Breast epithelium (tissue), 4 donors: ENCODE data around the gene CACNB2. TPM values are rescaled to one million over a fixed set of nuclear protein-coding genes. Genes with fewer than 3 reads are reported as not detected.

Source experiments
- DNase-seq, 2 donors: peaks; one replicate each; pipeline ENCODE4 v3.0.0-alpha.2; 2019; ENCODE audit warnings: low spot score in 2 of 2
- H3K27ac ChIP-seq, 2 donors: fragments of 200-600 bp; sonication (generic) in 1 of 2; one replicate each; pipeline ENCODE4 v1.5.1; 2016 to 2019; ENCODE audit warnings: mild to moderate bottlenecking in 1 of 2
- H3K27me3 ChIP-seq, 2 donors: fragments of 200-600 bp; sonication (generic) in 1 of 2; one replicate each; pipeline versions ENCODE4 v1.5.1 to v1.6.0; 2017 to 2019; ENCODE audit warnings: control low read depth in 1 of 2, mild to moderate bottlenecking in 1 of 2
- H3K36me3 ChIP-seq: fragments of 200-600 bp; one replicate; pipeline ENCODE4 v1.5.1; 2019
- H3K4me1 ChIP-seq, 2 donors: fragments of 200-600 bp; sonication (generic); one replicate each; pipeline ENCODE4 v1.5.1; 2016 to 2019; ENCODE audit warnings: control low read depth in 1 of 2
- H3K4me3 ChIP-seq, 3 donors: fragments of 200-600 bp; sonication (generic); 1 replicate in 2 of 3; 2 replicates in 1 of 3; pipeline ENCODE4 v1.5.1; 2016 to 2019; ENCODE audit warnings: mild to moderate bottlenecking in 3 of 3, moderate library complexity in 2 of 3
- H3K9me3 ChIP-seq, 2 donors: fragments of 200-600 bp; sonication (generic) in 1 of 2; one replicate each; pipeline ENCODE4 v1.5.1; 2016 to 2019; ENCODE audit warnings: control low read depth in 1 of 2
- POLR2A ChIP-seq: fragments of 450-650 bp; IDR thresholded peaks from one replicate; pipeline ENCODE4 v1.6.1; 2016; ENCODE audit warnings: antibody characterized with exemption, mild to moderate bottlenecking, moderate library complexity
- POLR2AphosphoS5 ChIP-seq, 3 donors: sonication (generic); formaldehyde crosslinking; IDR thresholded peaks; one replicate each; pipeline ENCODE4 v1.6.1; 2017; ENCODE audit warnings: antibody characterized with exemption in 3 of 3
- intact Hi-C: fragments of 100-400 bp; cut with DNase I; formaldehyde crosslinking; loops from one replicate; pipeline ENCODE4 v1.15.1; 2023; ENCODE audit warnings: low total_unique reads
- total RNA-seq, 3 donors: library from RNA; depleted of rRNA; stranded (reverse); fragments of >200 nt; gene quantifications; one replicate each; pipeline ENCODE4 v1.1.0, GENCODE V29; 2016
- TF ChIP-seq, protein P1 (sequence below), 3 donors: fragments of 450-650 bp; IDR thresholded peaks; one replicate each; pipeline ENCODE4 v1.5.1; 2016 to 2017; ENCODE audit warnings: antibody characterized with exemption in 3 of 3, mild to moderate bottlenecking in 3 of 3, moderate library complexity in 3 of 3

CACNB2 gene
- total RNA-seq, 3 donors from 2014 or later, result 0.48 to 8.9 (median 7.5) TPM

DNA sequence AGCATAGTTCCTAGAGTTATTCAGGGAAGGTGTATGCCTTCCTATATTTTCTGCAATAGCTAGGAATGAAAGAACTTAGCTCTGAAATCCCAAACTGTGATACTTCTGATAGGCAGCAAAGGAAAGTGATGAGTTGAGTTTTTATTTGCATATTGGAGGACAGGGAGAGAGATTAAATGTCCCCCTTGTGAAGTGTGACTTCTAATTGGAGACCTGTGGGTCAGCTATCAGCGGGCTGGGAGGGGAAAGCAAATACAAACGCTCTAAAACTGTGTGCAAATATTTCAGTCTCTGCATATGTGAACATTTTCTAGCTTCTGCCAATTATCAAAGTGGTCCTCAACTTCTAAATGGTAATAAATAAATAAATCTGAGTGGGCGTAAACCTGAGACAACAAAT is 203.3 kb downstream of the CACNB2 start:
- no peaks in the 10 kb centered on the region for H3K27me3 ChIP-seq
- no peaks in the 10 kb centered on the region for H3K4me1 ChIP-seq
- intact Hi-C loops, result no loop called here
- H3K9me3 ChIP-seq, result no peaks in the 10 kb centered on the region
- no peak for TF ChIP-seq POLR2A
- TF ChIP-seq, protein P1, sequence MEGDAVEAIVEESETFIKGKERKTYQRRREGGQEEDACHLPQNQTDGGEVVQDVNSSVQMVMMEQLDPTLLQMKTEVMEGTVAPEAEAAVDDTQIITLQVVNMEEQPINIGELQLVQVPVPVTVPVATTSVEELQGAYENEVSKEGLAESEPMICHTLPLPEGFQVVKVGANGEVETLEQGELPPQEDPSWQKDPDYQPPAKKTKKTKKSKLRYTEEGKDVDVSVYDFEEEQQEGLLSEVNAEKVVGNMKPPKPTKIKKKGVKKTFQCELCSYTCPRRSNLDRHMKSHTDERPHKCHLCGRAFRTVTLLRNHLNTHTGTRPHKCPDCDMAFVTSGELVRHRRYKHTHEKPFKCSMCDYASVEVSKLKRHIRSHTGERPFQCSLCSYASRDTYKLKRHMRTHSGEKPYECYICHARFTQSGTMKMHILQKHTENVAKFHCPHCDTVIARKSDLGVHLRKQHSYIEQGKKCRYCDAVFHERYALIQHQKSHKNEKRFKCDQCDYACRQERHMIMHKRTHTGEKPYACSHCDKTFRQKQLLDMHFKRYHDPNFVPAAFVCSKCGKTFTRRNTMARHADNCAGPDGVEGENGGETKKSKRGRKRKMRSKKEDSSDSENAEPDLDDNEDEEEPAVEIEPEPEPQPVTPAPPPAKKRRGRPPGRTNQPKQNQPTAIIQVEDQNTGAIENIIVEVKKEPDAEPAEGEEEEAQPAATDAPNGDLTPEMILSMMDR (IDR thresholded peaks at IDR 0.05), result no peak
- no peak for TF ChIP-seq POLR2AphosphoS5 (IDR thresholded peaks at IDR 0.05)
- H3K36me3 ChIP-seq, result no peaks in the 10 kb centered on the region
- DNase-seq, result no peak
- no peak overlapping the region for H3K27ac ChIP-seq
- no peak overlapping the region for H3K4me3 ChIP-seq

DNA sequence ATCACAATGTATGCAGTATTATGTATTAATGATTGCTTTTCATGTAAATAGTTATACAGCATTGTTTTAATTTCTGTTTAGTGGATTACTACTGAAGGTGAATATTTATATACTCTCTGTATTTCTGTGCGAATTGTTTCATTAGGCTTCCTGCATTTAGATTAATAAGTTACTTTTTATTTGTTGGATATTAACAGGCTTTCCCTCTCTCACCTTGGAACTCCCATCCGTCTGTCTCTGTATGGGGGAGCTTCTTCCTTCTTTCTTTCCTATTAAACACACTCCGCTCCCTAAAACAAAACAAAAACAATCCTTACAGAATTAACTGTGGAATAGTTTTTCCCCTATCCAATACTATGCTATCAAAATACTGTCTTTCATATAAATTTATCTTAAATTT is 205.1 kb downstream of the CACNB2 start:
- Histone ChIP-seq H3K27ac (no peak overlapping the region), H3K36me3 (no peaks in the 10 kb centered on the region), H3K4me1 (no peaks in the 10 kb centered on the region), H3K9me3 (no peaks in the 10 kb centered on the region), H3K4me3 (no peak overlapping the region), H3K27me3 (no peaks in the 10 kb centered on the region)
- DNase-seq, result no peak
- no peak for TF ChIP-seq POLR2AphosphoS5 (IDR thresholded peaks at IDR 0.05)
- no peak for TF ChIP-seq POLR2A
- TF ChIP-seq, protein P1 (IDR thresholded peaks at IDR 0.05), result no peak
- intact Hi-C loops, result no loop called here

DNA sequence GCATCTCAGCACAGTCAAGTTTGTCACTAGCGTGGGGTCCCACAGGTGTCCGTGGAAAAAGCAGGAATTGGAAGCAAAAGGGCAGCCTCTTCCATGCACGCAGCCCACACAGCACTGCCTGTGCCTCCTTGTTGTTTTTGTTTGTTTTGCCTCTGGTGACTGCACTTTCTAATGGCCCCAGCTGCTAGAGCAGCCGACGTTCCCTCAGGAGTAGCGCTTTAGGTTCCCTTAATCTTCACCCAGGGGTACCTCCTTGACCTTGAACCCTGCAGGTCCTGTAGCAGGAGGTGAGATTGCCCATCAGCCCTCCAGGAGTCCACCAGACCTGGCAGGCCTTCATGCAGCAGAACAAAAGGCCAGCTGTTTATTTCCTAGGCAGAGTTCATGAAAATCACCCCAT is 210.1 kb downstream of the CACNB2 start:
- no peaks in the 10 kb centered on the region for H3K36me3 ChIP-seq
- H3K9me3 ChIP-seq, result no peaks in the 10 kb centered on the region
- H3K27ac ChIP-seq, result no peak overlapping the region
- no peak for DNase-seq
- intact Hi-C loops, result no loop called here
- no peaks in the 10 kb centered on the region for H3K27me3 ChIP-seq
- no peaks in the 10 kb centered on the region for H3K4me1 ChIP-seq
- no peak for TF ChIP-seq POLR2A
- TF ChIP-seq, protein P1 (IDR thresholded peaks at IDR 0.05), result no peak
- TF ChIP-seq POLR2AphosphoS5 (IDR thresholded peaks at IDR 0.05), result no peak
- H3K4me3 ChIP-seq, result no peak overlapping the region

DNA sequence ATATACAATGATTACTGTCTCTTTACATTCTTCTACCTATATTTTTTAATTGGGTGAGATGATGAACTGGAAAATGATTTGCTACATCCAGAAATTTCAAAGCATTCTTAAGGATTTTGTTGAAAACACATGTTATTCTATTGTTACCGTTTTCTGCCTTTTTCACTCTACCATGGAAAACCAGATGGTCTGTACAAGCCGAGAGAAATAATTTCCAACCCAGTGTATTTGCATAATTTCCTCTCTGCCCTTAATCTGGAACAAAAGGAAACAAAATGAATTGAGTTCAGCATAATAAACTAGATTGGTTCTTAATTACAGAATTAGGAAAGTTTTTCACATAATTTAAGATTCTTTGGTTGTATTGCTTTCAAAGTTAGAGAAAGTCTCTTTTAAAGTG is 211.2 kb downstream of the CACNB2 start:
- H3K4me3 ChIP-seq, result no peak overlapping the region
- H3K27ac ChIP-seq, result no peak overlapping the region
- no peaks in the 10 kb centered on the region for H3K4me1 ChIP-seq
- TF ChIP-seq, protein P1 (IDR thresholded peaks at IDR 0.05), result no peak
- no peak for TF ChIP-seq POLR2A
- no peak for TF ChIP-seq POLR2AphosphoS5 (IDR thresholded peaks at IDR 0.05)
- no peaks in the 10 kb centered on the region for H3K36me3 ChIP-seq
- H3K27me3 ChIP-seq, result no peaks in the 10 kb centered on the region
- no peak for DNase-seq
- no peaks in the 10 kb centered on the region for H3K9me3 ChIP-seq
- intact Hi-C loops, result no loop called here

DNA sequence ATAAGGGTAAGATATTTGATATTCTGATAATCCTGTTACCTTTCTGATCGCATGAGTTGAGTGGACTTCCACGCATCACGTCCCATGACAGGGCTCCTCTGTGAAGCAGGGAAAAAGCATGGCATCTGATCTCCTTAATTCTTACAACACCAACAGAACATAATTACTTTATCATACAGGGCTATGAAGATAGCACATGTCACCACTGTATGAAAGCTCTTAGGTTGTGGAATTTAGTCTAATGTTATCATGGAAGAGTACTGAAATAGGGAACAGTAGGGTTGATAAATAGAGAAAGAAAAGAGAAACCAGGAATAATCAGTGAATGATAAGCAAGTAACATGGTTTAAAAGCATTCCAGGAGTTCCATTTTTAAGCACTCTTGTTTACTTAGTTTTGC is 212.0 kb downstream of the CACNB2 start:
- Histone ChIP-seq H3K36me3 (no peaks in the 10 kb centered on the region), H3K4me1 (no peaks in the 10 kb centered on the region), H3K27me3 (no peaks in the 10 kb centered on the region), H3K4me3 (no peak overlapping the region), H3K9me3 (no peaks in the 10 kb centered on the region), H3K27ac (no peak overlapping the region)
- DNase-seq, result no peak
- intact Hi-C loops, result no loop called here
- TF ChIP-seq POLR2A (no peak), POLR2AphosphoS5 (IDR thresholded peaks at IDR 0.05) (no peak)
- TF ChIP-seq, protein P1 (IDR thresholded peaks at IDR 0.05), result no peak
